NT2/D1 (cell line): ENCODE data around the gene JRKL.
"Not testable (repeated sequence)": the region's sequence is repeated elsewhere in the genome, so short reads cannot be mapped to it uniquely, and the experiment has no call there.

Experiments
- DNase-seq: peaks from one replicate; pipeline ENCODE4 v3.0.0-alpha.2; 2011; ENCODE audit warnings: low read depth, low spot score
- H3K27me3 ChIP-seq: 2 replicates; pipeline ENCODE4 v1.6.0; 2011; ENCODE audit warnings: mild to moderate bottlenecking; ENCODE audit not compliant: insufficient read length, insufficient read depth
- H3K36me3 ChIP-seq: 2 replicates; pipeline ENCODE4 v1.6.1; 2011; ENCODE audit warnings: mild to moderate bottlenecking, low read length, mixed read lengths; ENCODE audit not compliant: insufficient read depth, insufficient read length
- H3K4me1 ChIP-seq: 2 replicates; pipeline ENCODE4 v1.5.1; 2011; ENCODE audit not compliant: insufficient read depth, insufficient read length
- H3K4me3 ChIP-seq: 2 replicates; pipeline ENCODE4 v1.5.1; 2011; ENCODE audit warnings: low read depth; ENCODE audit not compliant: insufficient read length
- H3K9ac ChIP-seq: 2 replicates; pipeline ENCODE4 v1.6.0; 2011; ENCODE audit warnings: low read depth; ENCODE audit not compliant: insufficient read length
- H3K9me3 ChIP-seq: 2 replicates; pipeline ENCODE4 v1.5.1; 2011; ENCODE audit warnings: mild to moderate bottlenecking, low read length; ENCODE audit not compliant: insufficient read depth
- SUZ12 ChIP-seq: IDR thresholded peaks from 2 replicates; pipeline ENCODE4 v1.6.1; 2011; ENCODE audit not compliant: insufficient read length, insufficient read depth; ENCODE audit errors: extremely low read depth
- YY1 ChIP-seq: IDR thresholded peaks from 2 replicates; pipeline ENCODE4 v1.6.1; 2011; ENCODE audit not compliant: insufficient read length, insufficient read depth
- ZNF274 ChIP-seq: IDR thresholded peaks from 2 replicates; pipeline ENCODE4 v1.6.1; 2011; ENCODE audit warnings: mild to moderate bottlenecking, low read depth, low read length

JRKL gene

DNA sequence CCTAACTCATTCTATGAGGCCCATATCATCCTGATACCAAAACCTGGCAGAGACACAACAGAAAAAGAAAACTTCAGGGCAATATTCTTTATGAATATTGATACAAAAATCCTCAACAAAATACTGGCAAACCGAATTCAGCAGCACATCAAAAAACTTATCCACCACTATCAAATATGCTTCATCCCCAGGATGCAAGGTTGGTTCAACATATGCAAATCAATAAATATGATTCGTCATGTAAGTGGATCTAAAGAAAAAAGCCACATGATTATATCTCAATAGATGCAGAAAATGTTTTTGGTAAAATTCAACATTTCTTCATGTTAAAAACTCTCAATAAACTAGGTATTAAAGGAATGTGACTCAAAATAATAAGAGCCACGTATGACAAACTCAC lies 40.9 kb downstream of the JRKL start:
- no peaks in the 10 kb centered on the region for H3K27me3 ChIP-seq
- H3K36me3 ChIP-seq = no peaks in the 10 kb centered on the region
- TF ChIP-seq SUZ12 = no peak
- TF ChIP-seq ZNF274 = no peak
- TF ChIP-seq YY1 = no peak
- 0 out of 2 replicates have a peak, but pooled peaks cover 6% of the 10 kb centered on the region for H3K9me3 ChIP-seq
- no peak for DNase-seq
- H3K4me3 ChIP-seq = no peak overlapping the region
- no peaks in the 10 kb centered on the region for H3K4me1 ChIP-seq
- no peak overlapping the region for H3K9ac ChIP-seq

DNA sequence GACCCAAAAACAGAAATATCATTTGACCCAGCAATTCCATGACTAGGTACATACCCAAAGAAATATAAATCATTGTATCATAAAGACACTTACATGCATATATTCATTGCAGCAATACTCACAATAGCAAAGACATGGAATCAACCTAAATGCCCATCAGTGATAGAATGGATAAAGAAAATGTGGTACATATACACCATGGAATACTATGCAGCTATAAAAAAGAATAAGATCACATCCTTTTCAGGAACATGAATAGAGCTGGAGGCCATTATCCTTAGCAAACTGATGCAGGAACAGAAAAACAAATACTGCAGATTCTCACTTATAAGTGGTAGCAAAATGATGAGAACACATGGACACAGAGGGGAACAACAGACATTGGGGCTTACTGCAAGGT lies 42.8 kb downstream of the JRKL start:
- H3K36me3 ChIP-seq, H3K9ac ChIP-seq, H3K9me3 ChIP-seq, H3K4me3 ChIP-seq, H3K27me3 ChIP-seq, DNase-seq, H3K4me1 ChIP-seq: not testable (repeated sequence)
